A549 (cell line): ENCODE measurements around the gene ADRB1. TPM values are rescaled to one million over a fixed set of nuclear protein-coding genes. Genes with fewer than 3 reads are reported as not detected.

Experiments used
- ATAC-seq, 2 experiments: fragments of 200-7000 bp in 1 of 2; fragments of >200 bp in 1 of 2; cut with Nextera tagmentation in 1 of 2; cut with Tn5 transposase in 1 of 2; 3 replicates each; pipeline versions ENCODE4 v1.8.0 to v1.9.1; 2018 to 2020; ENCODE audit warnings: mild to moderate bottlenecking in 1 of 2, moderate library complexity in 1 of 2
- CTCF ChIA-PET: fragments of 300-600 bp; sonication (Branson Sonifier 250); formaldehyde crosslinking; extraction: SDS; loops from one replicate; lab custom pipeline; 2021; ENCODE audit warnings: antibody characterized with exemption, inconsistent platforms; lab: Yijun Ruan, JAX
- POLR2A ChIA-PET: fragments of 350-600 bp; formaldehyde crosslinking; extraction: SDS; loops from one replicate; lab custom pipeline; 2021; ENCODE audit warnings: antibody characterized with exemption, inconsistent platforms; lab: Yijun Ruan, JAX
- DNase-seq, 2 experiments: peaks; one replicate each; pipeline versions ENCODE4 v3.0.0 to v3.0.0-alpha.2; 2011 to 2016; ENCODE audit warnings: low read depth in 1 of 2, low spot score in 1 of 2
- FAIRE-seq: peaks from 2 replicates; lab custom pipeline; 2011; peaks lifted over from hg19 to GRCh38; lab: Jason Lieb, UNC
- H3K27ac ChIP-seq, 2 experiments: fragments of >200 bp; sonication (Bioruptor Twin); formaldehyde crosslinking; 3 replicates each; pipeline ENCODE4 v1.5.1; 2016 to 2017
- H3K4me1 ChIP-seq: fragments of >200 bp; sonication (Bioruptor Twin); formaldehyde crosslinking; 3 replicates; pipeline ENCODE4 v1.6.1; 2016
- H3K4me2 ChIP-seq: fragments of >200 bp; sonication (Bioruptor Twin); formaldehyde crosslinking; 3 replicates; pipeline ENCODE4 v1.6.1; 2016
- H3K4me3 ChIP-seq: fragments of >200 bp; sonication (Bioruptor Twin); formaldehyde crosslinking; 3 replicates; pipeline ENCODE4 v1.5.1; 2016
- H3K9me3 ChIP-seq: fragments of >200 bp; sonication (Bioruptor Twin); formaldehyde crosslinking; 3 replicates; pipeline ENCODE4 v1.6.1; 2016
- EP300 ChIP-seq, 2 experiments: fragments of >200 bp; sonication (Bioruptor Twin); formaldehyde crosslinking; IDR thresholded peaks; 2 replicates in 1 of 2; 3 replicates in 1 of 2; pipeline ENCODE4 v1.6.1; 2016 to 2017
- FOSL2 ChIP-seq, 2 experiments: fragments of 450-650 bp in 1 of 2; fragments of >200 bp in 1 of 2; sonication (Bioruptor Twin) in 1 of 2; formaldehyde crosslinking; IDR thresholded peaks; 2 replicates each; pipeline versions ENCODE4 v1.5.0 to v1.6.1; 2016 to 2020; ENCODE audit warnings: mild to moderate bottlenecking in 1 of 2, moderate library complexity in 1 of 2
- HOXB13 ChIP-seq: fragments of 250-450 bp; sonication (Bioruptor Pico); IDR thresholded peaks from 2 replicates; pipeline ENCODE4 v1.5.0; 2020; ENCODE audit warnings: low read depth, mild to moderate bottlenecking, moderate library complexity
- HOXB5 ChIP-seq: fragments of 250-450 bp; sonication (Bioruptor Pico); IDR thresholded peaks from 2 replicates; pipeline ENCODE4 v1.5.0; 2020; ENCODE audit warnings: mild to moderate bottlenecking, moderate library complexity
- JUNB ChIP-seq: fragments of >200 bp; sonication (Bioruptor Twin); formaldehyde crosslinking; IDR thresholded peaks from 2 replicates; pipeline ENCODE4 v1.6.1; 2016
- KDM5A ChIP-seq: fragments of 200-600 bp; sonication (generic); IDR thresholded peaks from 2 replicates; pipeline ENCODE4 v1.6.1; 2016; ENCODE audit warnings: antibody characterized with exemption, mild to moderate bottlenecking
- MAFK ChIP-seq: fragments of 450-650 bp; IDR thresholded peaks from 2 replicates; pipeline ENCODE4 v1.6.1; 2014; ENCODE audit not compliant: partially characterized antibody
- NFE2L2 ChIP-seq: fragments of 150-350 bp; conservative IDR thresholded peaks from 2 replicates; pipeline ENCODE4 v1.6.1; 2014; ENCODE audit warnings: low read length
- PHF8 ChIP-seq: fragments of 200-600 bp; sonication (generic); IDR thresholded peaks from 2 replicates; pipeline ENCODE4 v1.6.1; 2016; ENCODE audit warnings: low read depth, mild to moderate bottlenecking, antibody characterized with exemption, moderate library complexity, borderline replicate concordance
- POLR2AphosphoS2 ChIP-seq: conservative IDR thresholded peaks from 2 replicates; pipeline ENCODE4 v1.6.1; 2012; ENCODE audit warnings: low read length, improper control_type of control experiment, inconsistent platforms
- RFX5 ChIP-seq: fragments of 450-650 bp; IDR thresholded peaks from 2 replicates; pipeline ENCODE4 v1.7.1; 2014; ENCODE audit warnings: antibody characterized with exemption, mild to moderate bottlenecking, moderate library complexity
- TP53 ChIP-seq: fragments of 250-450 bp; sonication (Bioruptor Pico); IDR thresholded peaks from 2 replicates; pipeline ENCODE4 v1.5.0; 2021; ENCODE audit warnings: mild to moderate bottlenecking, moderate library complexity
- WGBS: methylation state at CpG from one replicate; pipeline ENCODE4 v1.1.6; 2017; ENCODE audit errors: missing lambda C conversion rate; 5-methylcytosine and 5-hydroxymethylcytosine counted together
- polyA plus RNA-seq, 4 experiments: library from polyadenylated mRNA; depleted of rRNA in 3 of 4; stranded (reverse); fragments of >200 nt; fragmentation: RNase III in 1 of 4; extraction: RNeasy Plus Mini Kit Qiagen cat#74134 plus additional on column Dnase treatment in 1 of 4; gene quantifications; 2 replicates in 3 of 4; 3 replicates in 1 of 4; pipeline ENCODE4 v1.2.3, GENCODE V29; 2011 to 2017
- TF ChIP-seq, protein P1 (sequence below): IDR thresholded peaks from 2 replicates; pipeline ENCODE4 v1.6.1; 2012; ENCODE audit warnings: low read depth, borderline replicate concordance
- TF ChIP-seq, protein P2 (sequence below): fragments of 150-350 bp; IDR thresholded peaks from 2 replicates; pipeline ENCODE4 v1.6.1; 2014; ENCODE audit warnings: low read depth, mild to moderate bottlenecking, low read length
- TF ChIP-seq, protein P3 (sequence below): fragments of 200-600 bp; sonication (generic); IDR thresholded peaks from 2 replicates; pipeline ENCODE4 v1.6.1; 2016; ENCODE audit warnings: antibody characterized with exemption, mild to moderate bottlenecking, moderate library complexity

ADRB1 gene
- polyA plus RNA-seq, 2 of the 4 experiments (the other 2 are of a cell fraction): 0.58 to 0.75 TPM

DNA sequence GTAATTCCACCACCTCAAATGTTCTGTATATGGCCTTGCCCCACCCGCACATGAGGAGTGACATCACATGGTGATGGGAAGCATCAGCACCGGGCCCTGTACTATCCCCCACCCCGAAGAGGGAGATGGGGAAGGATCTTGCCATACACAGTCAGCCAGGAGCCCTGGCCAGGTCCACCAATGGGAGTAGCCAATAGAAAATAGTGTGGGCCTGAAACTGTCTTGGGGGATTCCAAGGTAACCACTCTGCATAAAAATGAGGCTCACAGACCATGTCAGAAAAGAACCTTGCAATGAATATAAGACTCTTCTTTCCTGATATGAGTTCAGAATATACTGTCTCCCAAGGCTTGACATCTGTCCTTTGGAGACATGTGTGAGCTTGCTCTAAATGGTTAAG, 51.1 kb downstream of the ADRB1 start (continued):
- TF ChIP-seq, protein P1, sequence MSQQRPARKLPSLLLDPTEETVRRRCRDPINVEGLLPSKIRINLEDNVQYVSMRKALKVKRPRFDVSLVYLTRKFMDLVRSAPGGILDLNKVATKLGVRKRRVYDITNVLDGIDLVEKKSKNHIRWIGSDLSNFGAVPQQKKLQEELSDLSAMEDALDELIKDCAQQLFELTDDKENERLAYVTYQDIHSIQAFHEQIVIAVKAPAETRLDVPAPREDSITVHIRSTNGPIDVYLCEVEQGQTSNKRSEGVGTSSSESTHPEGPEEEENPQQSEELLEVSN: no peak
- TF ChIP-seq, protein P2, sequence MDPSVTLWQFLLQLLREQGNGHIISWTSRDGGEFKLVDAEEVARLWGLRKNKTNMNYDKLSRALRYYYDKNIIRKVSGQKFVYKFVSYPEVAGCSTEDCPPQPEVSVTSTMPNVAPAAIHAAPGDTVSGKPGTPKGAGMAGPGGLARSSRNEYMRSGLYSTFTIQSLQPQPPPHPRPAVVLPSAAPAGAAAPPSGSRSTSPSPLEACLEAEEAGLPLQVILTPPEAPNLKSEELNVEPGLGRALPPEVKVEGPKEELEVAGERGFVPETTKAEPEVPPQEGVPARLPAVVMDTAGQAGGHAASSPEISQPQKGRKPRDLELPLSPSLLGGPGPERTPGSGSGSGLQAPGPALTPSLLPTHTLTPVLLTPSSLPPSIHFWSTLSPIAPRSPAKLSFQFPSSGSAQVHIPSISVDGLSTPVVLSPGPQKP: no peak

DNA sequence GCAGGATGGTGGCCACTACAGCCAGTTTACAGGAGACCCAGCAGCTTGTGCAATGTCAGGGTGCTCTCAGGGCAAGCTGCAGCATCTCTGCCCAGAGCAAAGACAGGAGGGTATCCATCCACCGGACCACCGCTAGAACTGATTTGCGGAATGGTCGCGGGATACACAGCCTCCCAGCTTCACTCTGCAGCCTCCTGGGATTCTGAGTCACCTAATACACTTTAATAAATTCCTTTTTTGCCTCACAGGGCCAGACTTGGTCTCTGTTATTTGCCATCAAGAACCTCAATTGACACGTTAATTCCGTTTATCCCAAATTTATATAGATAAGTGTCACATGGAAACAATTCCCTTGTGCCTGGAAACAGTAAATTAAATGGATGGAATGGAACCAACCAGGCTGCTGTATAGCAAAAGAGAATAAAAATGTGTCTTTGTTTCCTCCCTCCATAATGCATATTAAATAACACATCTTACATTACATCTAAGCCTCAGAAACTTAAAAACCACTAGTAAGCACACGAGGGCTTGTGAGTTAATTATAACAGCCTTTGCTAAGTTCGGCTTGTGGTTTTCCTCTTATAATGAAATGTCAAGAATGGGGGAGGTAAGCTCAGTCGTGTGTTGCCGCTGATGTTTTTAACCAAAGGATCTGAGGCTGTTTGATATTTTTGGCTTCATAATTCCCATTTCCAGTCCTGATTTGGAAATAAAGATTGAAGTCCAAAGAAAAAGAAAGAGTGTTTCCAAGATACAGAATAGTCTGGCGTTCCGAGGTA, 52.1 kb downstream of the ADRB1 start:
- FAIRE-seq (no peak), DNase-seq (no peak), ATAC-seq (no peak)
- Histone ChIP-seq H3K4me3 (no peak overlapping the region), H3K27ac (no peak overlapping the region), H3K9me3 (no peaks in the 10 kb centered on the region), H3K4me2 (no peak overlapping the region), H3K4me1 (no peaks in the 10 kb centered on the region)
- ChIA-PET CTCF (interaction anchor here (0.6 to 1.3 kb wide), 4 partner anchors 292 to 392 kb away, joined by 3 to 7 read pairs (median 4); no protein-coding TSS in a partner anchor), POLR2A (no interaction called here)
- TF ChIP-seq NFE2L2: no peak
- TF ChIP-seq EP300 (IDR thresholded peaks at IDR 0.05): no peak
- no peak for TF ChIP-seq HOXB13 (CRISPR knock-in tag)
- no peak for TF ChIP-seq POLR2AphosphoS2
- TF ChIP-seq PHF8: no peak
- no peak for TF ChIP-seq TP53
- TF ChIP-seq JUNB: no peak
- TF ChIP-seq MAFK: no peak
- TF ChIP-seq, protein P3, sequence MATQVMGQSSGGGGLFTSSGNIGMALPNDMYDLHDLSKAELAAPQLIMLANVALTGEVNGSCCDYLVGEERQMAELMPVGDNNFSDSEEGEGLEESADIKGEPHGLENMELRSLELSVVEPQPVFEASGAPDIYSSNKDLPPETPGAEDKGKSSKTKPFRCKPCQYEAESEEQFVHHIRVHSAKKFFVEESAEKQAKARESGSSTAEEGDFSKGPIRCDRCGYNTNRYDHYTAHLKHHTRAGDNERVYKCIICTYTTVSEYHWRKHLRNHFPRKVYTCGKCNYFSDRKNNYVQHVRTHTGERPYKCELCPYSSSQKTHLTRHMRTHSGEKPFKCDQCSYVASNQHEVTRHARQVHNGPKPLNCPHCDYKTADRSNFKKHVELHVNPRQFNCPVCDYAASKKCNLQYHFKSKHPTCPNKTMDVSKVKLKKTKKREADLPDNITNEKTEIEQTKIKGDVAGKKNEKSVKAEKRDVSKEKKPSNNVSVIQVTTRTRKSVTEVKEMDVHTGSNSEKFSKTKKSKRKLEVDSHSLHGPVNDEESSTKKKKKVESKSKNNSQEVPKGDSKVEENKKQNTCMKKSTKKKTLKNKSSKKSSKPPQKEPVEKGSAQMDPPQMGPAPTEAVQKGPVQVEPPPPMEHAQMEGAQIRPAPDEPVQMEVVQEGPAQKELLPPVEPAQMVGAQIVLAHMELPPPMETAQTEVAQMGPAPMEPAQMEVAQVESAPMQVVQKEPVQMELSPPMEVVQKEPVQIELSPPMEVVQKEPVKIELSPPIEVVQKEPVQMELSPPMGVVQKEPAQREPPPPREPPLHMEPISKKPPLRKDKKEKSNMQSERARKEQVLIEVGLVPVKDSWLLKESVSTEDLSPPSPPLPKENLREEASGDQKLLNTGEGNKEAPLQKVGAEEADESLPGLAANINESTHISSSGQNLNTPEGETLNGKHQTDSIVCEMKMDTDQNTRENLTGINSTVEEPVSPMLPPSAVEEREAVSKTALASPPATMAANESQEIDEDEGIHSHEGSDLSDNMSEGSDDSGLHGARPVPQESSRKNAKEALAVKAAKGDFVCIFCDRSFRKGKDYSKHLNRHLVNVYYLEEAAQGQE: no peak
- no peak for TF ChIP-seq HOXB5 (CRISPR knock-in tag)
- TF ChIP-seq KDM5A: no peak
- TF ChIP-seq FOSL2 (IDR thresholded peaks at IDR 0.05): no peak
- TF ChIP-seq FOSL2 (CRISPR knock-in tag; IDR thresholded peaks at IDR 0.05): no peak
- no peak for TF ChIP-seq RFX5
- WGBS: 81% methylated on average over 13 of the region's 13 CpGs

Other genes starting within 250 kb of the ADRB1 start
- 22.8 and 26.8 TPM in 2 replicates for gene DCLRE1A, start 189.8 kb upstream of the ADRB1 start, polyA plus RNA-seq (2011; rRNA removed)
- 11.5 to 12.8 TPM (median 11.8 TPM) in 3 replicates for gene DCLRE1A, start 189.8 kb upstream of the ADRB1 start, polyA plus RNA-seq (2017; fragmentation: RNase III; extraction: RNeasy Plus Mini Kit Qiagen cat#74134 plus additional on column Dnase treatment)
- gene NHLRC2, start 189.2 kb upstream of the ADRB1 start, polyA plus RNA-seq (2011; rRNA removed): 16.1 and 17.3 TPM in 2 replicates
- 4.9 to 5.8 TPM (median 5.1 TPM) in 3 replicates for gene NHLRC2, start 189.2 kb upstream of the ADRB1 start, polyA plus RNA-seq (2017; fragmentation: RNase III; extraction: RNeasy Plus Mini Kit Qiagen cat#74134 plus additional on column Dnase treatment)
- gene CCDC186, start 130.3 kb downstream of the ADRB1 start, polyA plus RNA-seq (2011; rRNA removed): 8.3 and 13.4 TPM in 2 replicates
- gene CCDC186, start 130.3 kb downstream of the ADRB1 start, polyA plus RNA-seq (2017; fragmentation: RNase III; extraction: RNeasy Plus Mini Kit Qiagen cat#74134 plus additional on column Dnase treatment): 6.6 to 7.4 TPM (median 6.8 TPM) in 3 replicates
- gene TDRD1, start 135.5 kb downstream of the ADRB1 start, polyA plus RNA-seq (2011; rRNA removed): not detected in 2 replicates
- not detected in 3 replicates for gene TDRD1, start 135.5 kb downstream of the ADRB1 start, polyA plus RNA-seq (2017; fragmentation: RNase III; extraction: RNeasy Plus Mini Kit Qiagen cat#74134 plus additional on column Dnase treatment)
- not detected in 2 replicates for gene VWA2, start 195.4 kb downstream of the ADRB1 start, polyA plus RNA-seq (2011; rRNA removed)
- gene VWA2, start 195.4 kb downstream of the ADRB1 start, polyA plus RNA-seq (2017; fragmentation: RNase III; extraction: RNeasy Plus Mini Kit Qiagen cat#74134 plus additional on column Dnase treatment): not detected in 3 replicates